ENCODE data around the gene STPG4.

STPG4 gene

DNA sequence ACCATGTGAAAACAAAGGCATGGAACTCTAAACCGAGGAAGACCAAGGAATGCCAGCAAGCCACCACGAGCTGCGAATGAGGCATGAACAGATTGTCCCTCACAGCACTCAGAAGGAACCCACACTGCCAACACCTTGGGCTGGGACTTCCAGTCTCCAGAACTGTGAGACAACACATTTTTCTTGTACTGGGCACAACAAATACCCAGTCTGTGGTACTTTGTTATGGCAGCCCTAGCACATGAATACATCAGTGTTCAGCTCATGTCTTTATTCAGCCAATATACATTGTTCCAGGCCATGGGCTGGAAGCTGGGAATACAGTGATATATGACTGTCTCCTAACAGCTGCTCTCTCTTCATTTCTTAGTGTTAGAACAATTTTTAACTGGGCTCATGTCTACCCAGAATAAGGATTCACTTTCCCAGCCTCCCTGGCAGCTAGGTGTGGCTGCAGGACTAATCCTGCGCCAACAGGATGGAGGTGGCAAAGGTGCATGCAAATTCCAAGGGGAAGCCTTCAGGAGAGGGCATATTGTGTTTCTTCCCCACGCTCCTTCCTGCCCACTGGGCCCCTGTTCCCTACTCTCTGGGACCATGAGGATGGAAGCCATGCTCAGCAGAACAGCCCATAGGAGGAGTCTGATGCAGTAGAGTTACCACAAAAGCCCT lies 59.6 kb downstream of the STPG4 start:
- Histone ChIP-seq H3K4me1 (ENCODE audit: control insufficient read depth, insufficient read depth, low read length) (peaks cover 2% of the 10 kb centered on the region), H3K9ac (ENCODE audit: low read depth, low read length) (no peak overlapping the region)

DNA sequence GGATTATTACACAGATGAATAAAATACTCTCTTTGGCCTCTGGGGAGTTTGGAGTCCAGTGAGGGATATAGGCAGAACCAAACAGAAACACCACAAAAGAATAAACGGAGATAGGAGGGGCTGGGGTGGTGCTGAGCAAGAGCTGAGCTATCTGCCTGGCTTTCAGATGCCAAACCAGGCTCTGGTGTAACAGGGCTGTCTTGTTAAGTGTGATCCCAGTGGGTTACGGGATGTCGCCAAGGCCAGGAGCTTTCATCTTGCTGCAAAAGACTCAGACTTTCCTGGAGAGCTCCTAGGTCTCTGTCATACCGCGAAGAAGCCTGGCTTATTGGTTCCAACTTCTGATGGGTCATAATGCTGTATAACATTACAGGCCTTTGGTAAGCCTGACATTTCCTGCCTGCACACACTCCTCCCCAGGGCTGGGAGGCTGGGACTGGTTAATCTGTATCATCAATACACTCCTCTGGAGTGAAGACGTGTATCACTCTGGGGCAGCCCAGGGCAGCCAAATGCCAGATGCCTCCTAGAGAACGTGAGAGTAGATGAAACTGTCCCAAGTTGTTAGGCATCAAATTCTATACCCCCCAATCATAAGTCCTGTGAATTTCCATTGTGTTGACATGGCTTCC lies 60.5 kb downstream of the STPG4 start:
- H3K4me3 ChIP-seq (ENCODE audit: low read depth, low read length), result no peak overlapping the region

More for the DNA sequence above, 59.6 kb downstream of the STPG4 start:
- no peaks in the 10 kb centered on the region for H3K9me3 ChIP-seq (ENCODE audit: control insufficient read depth, insufficient read depth, low read length)
- no peaks in the 10 kb centered on the region for H3K36me3 ChIP-seq (ENCODE audit: control insufficient read depth, insufficient read depth, low read length)
- no peak overlapping the region for H3K4me3 ChIP-seq (ENCODE audit: low read depth, low read length)
- H3K27me3 ChIP-seq (ENCODE audit: control insufficient read depth, insufficient read depth, low read length), result no peaks in the 10 kb centered on the region

DNA sequence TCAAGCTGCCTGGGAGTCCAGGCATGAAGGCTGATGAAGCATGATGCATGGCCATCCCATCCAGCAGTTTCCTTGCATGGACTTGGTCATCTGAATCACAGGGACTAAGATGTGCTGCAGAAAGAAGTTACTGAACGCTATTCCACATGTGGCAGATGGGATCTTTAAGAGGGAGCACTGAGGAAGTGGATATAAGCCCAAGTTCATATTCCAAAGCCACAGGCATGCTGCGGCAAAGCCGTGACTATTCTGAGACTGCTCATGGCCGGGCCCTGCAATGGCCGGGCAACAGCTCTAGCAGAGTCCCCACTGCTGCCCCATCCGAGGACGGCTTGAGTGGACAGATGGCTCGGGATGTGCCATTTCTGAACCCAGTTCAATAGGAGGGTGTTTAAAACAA lies 61.5 kb downstream of the STPG4 start:
- no peak overlapping the region for H3K9ac ChIP-seq (ENCODE audit: low read depth, low read length)
- H3K4me3 ChIP-seq (ENCODE audit: low read depth, low read length), result no peak overlapping the region
- H3K36me3 ChIP-seq (ENCODE audit: control insufficient read depth, insufficient read depth, low read length), result no peaks in the 10 kb centered on the region
- H3K9me3 ChIP-seq (ENCODE audit: control insufficient read depth, insufficient read depth, low read length), result no peaks in the 10 kb centered on the region
- H3K27me3 ChIP-seq (ENCODE audit: control insufficient read depth, insufficient read depth, low read length), result peaks cover 2% of the 10 kb centered on the region
- H3K4me1 ChIP-seq (ENCODE audit: control insufficient read depth, insufficient read depth, low read length), result peaks cover 2% of the 10 kb centered on the region

More for the DNA sequence above, 60.5 kb downstream of the STPG4 start:
- Histone ChIP-seq H3K9me3 (ENCODE audit: control insufficient read depth, insufficient read depth, low read length) (no peaks in the 10 kb centered on the region), H3K27me3 (ENCODE audit: control insufficient read depth, insufficient read depth, low read length) (peaks cover 2% of the 10 kb centered on the region), H3K4me1 (ENCODE audit: control insufficient read depth, insufficient read depth, low read length) (peaks cover 2% of the 10 kb centered on the region), H3K9ac (ENCODE audit: low read depth, low read length) (no peak overlapping the region), H3K36me3 (ENCODE audit: control insufficient read depth, insufficient read depth, low read length) (no peaks in the 10 kb centered on the region)

DNA sequence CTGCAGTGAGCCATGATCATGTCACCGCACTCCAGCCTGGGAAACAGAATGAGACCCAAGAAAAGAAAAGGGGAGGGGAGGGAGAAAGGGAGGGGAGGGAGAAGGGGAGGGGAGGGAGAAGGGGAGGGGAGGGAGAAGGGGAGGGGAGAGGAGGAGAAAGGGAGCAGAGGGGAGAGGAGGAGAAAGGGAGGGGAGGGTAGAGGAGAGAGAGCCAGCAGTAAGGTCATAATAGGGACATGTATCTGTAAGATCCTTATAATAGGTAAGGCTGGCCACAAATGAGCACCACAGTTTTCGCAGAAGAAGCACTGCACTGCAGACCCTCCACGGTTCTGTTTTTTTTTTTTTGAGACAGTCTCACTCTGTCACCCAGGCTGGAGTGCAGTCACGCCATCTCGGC lies 62.6 kb downstream of the STPG4 start:
- Histone ChIP-seq H3K4me1 (ENCODE audit: control insufficient read depth, insufficient read depth, low read length) (peaks cover 2% of the 10 kb centered on the region), H3K27me3 (ENCODE audit: control insufficient read depth, insufficient read depth, low read length) (peaks cover 2% of the 10 kb centered on the region), H3K4me3 (ENCODE audit: low read depth, low read length) (no peak overlapping the region)

GRCh38 chr2:47091118-47091517 lies 64.0 kb downstream of the STPG4 start:
- H3K4me1 ChIP-seq (ENCODE audit: control insufficient read depth, insufficient read depth, low read length), result peaks cover 2% of the 10 kb centered on the region
- H3K4me3 ChIP-seq (ENCODE audit: low read depth, low read length), result no peak overlapping the region
- peaks cover 2% of the 10 kb centered on the region for H3K27me3 ChIP-seq (ENCODE audit: control insufficient read depth, insufficient read depth, low read length)
- no peaks in the 10 kb centered on the region for H3K36me3 ChIP-seq (ENCODE audit: control insufficient read depth, insufficient read depth, low read length)
- no peak overlapping the region for H3K9ac ChIP-seq (ENCODE audit: low read depth, low read length)
- no peaks in the 10 kb centered on the region for H3K9me3 ChIP-seq (ENCODE audit: control insufficient read depth, insufficient read depth, low read length)

More for the DNA sequence above, 62.6 kb downstream of the STPG4 start:
- Histone ChIP-seq H3K9ac (ENCODE audit: low read depth, low read length) (no peak overlapping the region), H3K36me3 (ENCODE audit: control insufficient read depth, insufficient read depth, low read length) (no peaks in the 10 kb centered on the region), H3K9me3 (ENCODE audit: control insufficient read depth, insufficient read depth, low read length) (no peaks in the 10 kb centered on the region)

- Histone ChIP-seq H3K27me3 (ENCODE audit: control insufficient read depth, insufficient read depth, low read length) (peaks cover 2% of the 10 kb centered on the region), H3K9me3 (ENCODE audit: control insufficient read depth, insufficient read depth, low read length) (no peaks in the 10 kb centered on the region), H3K36me3 (ENCODE audit: control insufficient read depth, insufficient read depth, low read length) (no peaks in the 10 kb centered on the region), H3K4me3 (ENCODE audit: low read depth, low read length) (no peak overlapping the region), H3K9ac (ENCODE audit: low read depth, low read length) (no peak overlapping the region), H3K4me1 (ENCODE audit: control insufficient read depth, insufficient read depth, low read length) (peaks cover 2% of the 10 kb centered on the region)
Measured at GRCh38 chr2:47089083-47089464, 66.0 kb downstream of the STPG4 start.

DNA sequence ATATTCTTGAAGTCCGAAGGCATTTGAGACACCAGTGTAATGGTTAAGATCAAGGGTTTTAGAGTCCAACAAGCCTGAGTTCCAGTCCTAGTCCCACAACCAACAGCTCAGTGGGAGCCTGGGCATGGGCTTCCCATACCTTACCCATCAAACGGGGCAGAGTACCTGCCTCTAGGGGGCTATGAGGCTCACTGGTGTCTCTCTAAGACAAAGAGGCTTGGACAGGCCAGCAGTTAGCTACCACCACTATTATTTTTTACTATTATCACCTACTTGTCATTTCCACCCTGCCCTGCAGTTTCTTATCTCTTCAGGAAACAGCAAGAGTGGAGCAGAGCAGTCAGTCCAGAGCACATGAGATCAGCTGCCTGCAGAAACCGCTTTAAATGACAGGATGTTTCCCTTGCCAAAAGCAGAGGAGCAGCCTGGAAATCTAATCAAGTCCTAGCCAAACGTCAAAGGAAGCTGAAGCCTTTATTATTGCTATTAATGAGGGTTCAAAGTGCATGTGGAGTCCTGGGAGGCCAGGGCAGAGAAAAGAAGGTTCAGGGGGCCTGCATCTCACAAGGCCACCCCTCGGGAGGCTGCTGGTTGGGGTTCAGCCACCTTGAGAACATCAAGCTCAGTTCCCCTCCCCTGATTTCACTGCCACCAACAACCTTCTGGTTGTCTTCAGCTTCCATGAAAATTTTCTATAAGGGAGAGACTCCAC lies 66.6 kb downstream of the STPG4 start:
- H3K9ac ChIP-seq (ENCODE audit: low read depth, low read length), result no peak overlapping the region
- no peaks in the 10 kb centered on the region for H3K36me3 ChIP-seq (ENCODE audit: control insufficient read depth, insufficient read depth, low read length)
- peaks cover 2% of the 10 kb centered on the region for H3K27me3 ChIP-seq (ENCODE audit: control insufficient read depth, insufficient read depth, low read length)
- peaks cover 2% of the 10 kb centered on the region for H3K4me1 ChIP-seq (ENCODE audit: control insufficient read depth, insufficient read depth, low read length)
- no peak overlapping the region for H3K4me3 ChIP-seq (ENCODE audit: low read depth, low read length)
- H3K9me3 ChIP-seq (ENCODE audit: control insufficient read depth, insufficient read depth, low read length), result no peaks in the 10 kb centered on the region

- peaks cover 2% of the 10 kb centered on the region for H3K4me1 ChIP-seq (ENCODE audit: control insufficient read depth, insufficient read depth, low read length)
Measured at GRCh38 chr2:47087051-47087450, 68.1 kb downstream of the STPG4 start.

GRCh38 chr2:47086571-47086970 lies 68.5 kb downstream of the STPG4 start:
- Histone ChIP-seq H3K36me3 (ENCODE audit: control insufficient read depth, insufficient read depth, low read length) (no peaks in the 10 kb centered on the region), H3K27me3 (ENCODE audit: control insufficient read depth, insufficient read depth, low read length) (peaks cover 2% of the 10 kb centered on the region), H3K4me3 (ENCODE audit: low read depth, low read length) (no peak overlapping the region), H3K9me3 (ENCODE audit: control insufficient read depth, insufficient read depth, low read length) (no peaks in the 10 kb centered on the region), H3K9ac (ENCODE audit: low read depth, low read length) (no peak overlapping the region), H3K4me1 (ENCODE audit: control insufficient read depth, insufficient read depth, low read length) (peaks cover 2% of the 10 kb centered on the region)

More at GRCh38 chr2:47087051-47087450, 68.1 kb downstream of the STPG4 start:
- H3K36me3 ChIP-seq (ENCODE audit: control insufficient read depth, insufficient read depth, low read length), result no peaks in the 10 kb centered on the region
- H3K9me3 ChIP-seq (ENCODE audit: control insufficient read depth, insufficient read depth, low read length), result no peaks in the 10 kb centered on the region
- no peak overlapping the region for H3K9ac ChIP-seq (ENCODE audit: low read depth, low read length)
- H3K4me3 ChIP-seq (ENCODE audit: low read depth, low read length), result no peak overlapping the region
- H3K27me3 ChIP-seq (ENCODE audit: control insufficient read depth, insufficient read depth, low read length), result peaks cover 2% of the 10 kb centered on the region

DNA sequence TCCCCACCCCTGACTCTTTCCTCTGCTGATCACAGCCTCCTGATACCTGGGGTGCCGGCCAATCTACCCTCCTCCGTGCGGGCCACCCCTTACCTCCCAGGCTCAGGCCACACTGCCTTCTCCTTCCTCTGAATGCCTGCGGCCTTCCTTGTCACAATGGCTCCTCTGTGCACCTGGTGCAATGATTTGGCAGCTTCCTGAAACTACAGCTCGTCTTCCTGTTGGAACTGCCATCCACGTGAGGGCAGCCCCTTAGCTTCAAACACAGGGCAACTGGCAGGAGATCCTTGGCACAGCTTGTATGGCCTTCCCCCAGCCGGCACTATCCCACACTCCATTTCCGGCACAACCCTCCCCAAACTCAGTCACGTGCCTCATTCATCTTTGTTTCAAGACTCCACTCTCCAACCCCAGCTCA lies 69.0 kb downstream of the STPG4 start:
- Histone ChIP-seq H3K4me1 (ENCODE audit: control insufficient read depth, insufficient read depth, low read length) (peaks cover under 1% of the 10 kb centered on the region), H3K9me3 (ENCODE audit: control insufficient read depth, insufficient read depth, low read length) (no peaks in the 10 kb centered on the region), H3K9ac (ENCODE audit: low read depth, low read length) (no peak overlapping the region), H3K4me3 (ENCODE audit: low read depth, low read length) (no peak overlapping the region), H3K36me3 (ENCODE audit: control insufficient read depth, insufficient read depth, low read length) (no peaks in the 10 kb centered on the region), H3K27me3 (ENCODE audit: control insufficient read depth, insufficient read depth, low read length) (peaks cover 2% of the 10 kb centered on the region)

DNA sequence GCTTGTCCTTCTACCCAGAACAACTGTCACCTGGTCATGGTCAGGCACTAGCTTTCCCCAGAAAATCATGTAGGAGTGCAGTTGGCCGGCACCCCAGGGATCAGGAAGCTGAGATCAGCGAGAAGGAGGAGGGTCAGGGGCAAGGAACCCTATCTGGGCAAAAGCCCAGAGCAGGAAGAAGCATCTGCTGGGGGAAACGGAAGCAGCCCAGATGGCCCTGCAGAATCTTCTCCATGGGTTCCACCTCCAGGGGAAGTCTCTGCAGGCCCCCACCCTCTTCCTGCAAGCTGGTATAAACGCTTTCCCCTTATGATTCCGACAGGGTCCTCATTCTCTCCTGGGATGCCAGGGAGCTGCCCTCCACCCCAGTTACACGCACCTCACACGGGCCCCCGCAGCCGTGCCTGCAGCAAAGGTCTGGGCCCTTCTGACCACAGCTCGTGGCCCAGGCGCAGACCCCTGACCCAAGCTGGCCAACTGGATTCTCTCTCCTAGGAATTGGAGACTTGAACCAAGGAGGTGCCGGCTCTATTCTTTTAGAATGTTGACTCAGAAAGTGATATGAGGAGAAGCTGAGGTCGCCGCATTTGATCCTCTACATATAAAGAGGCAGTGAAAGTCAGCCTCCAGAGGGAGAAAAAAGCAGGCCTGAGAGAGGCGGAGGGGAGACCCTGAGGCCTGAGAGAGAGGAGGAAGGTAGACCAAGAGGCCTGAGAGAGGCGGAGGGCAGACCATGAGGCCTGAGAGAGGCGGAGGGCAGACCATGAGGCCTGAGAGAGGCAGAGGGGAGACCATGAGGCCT lies 71.0 kb downstream of the STPG4 start:
- peaks cover under 1% of the 10 kb centered on the region for H3K4me1 ChIP-seq (ENCODE audit: control insufficient read depth, insufficient read depth, low read length)
- no peak overlapping the region for H3K9ac ChIP-seq (ENCODE audit: low read depth, low read length)

More for the DNA sequence above, 71.0 kb downstream of the STPG4 start:
- Histone ChIP-seq H3K4me3 (ENCODE audit: low read depth, low read length) (no peak overlapping the region), H3K27me3 (ENCODE audit: control insufficient read depth, insufficient read depth, low read length) (no peaks in the 10 kb centered on the region), H3K36me3 (ENCODE audit: control insufficient read depth, insufficient read depth, low read length) (no peaks in the 10 kb centered on the region), H3K9me3 (ENCODE audit: control insufficient read depth, insufficient read depth, low read length) (no peaks in the 10 kb centered on the region)

Data from iPS-15b (cell line).